Measurements from ENCODE around the gene ZNF611.
"Not testable (repeated sequence)": the region's sequence is repeated elsewhere in the genome, so short reads cannot be mapped to it uniquely, and the experiment has no call there.

Gene ZNF611

DNA sequence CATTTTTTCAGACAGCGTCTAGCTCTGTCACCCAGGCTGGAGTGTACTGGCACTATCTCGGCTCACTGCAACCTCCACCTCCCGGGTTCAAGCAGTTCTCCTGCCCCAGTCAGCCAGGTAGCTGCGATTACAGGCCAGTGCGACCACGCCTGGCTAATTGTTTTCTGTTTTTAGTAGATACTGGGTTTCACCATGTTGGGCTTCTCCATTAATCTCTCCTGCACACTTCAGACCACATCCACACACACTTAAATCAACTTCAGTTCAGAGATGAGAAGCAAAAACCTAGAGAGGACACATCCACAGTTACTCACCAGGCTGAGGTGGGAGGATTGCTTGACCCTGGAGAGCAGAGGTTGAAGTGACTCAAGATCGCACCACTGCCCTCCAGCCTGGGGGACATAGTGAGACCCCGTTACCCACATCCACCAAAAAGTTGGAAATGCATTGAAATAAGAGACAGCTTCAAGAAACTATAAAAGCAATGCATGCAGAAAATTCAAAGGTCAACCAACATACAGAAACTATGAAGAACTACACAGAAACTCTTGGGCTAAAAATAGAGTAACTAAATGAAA is 42.3 kb downstream of the ZNF611 start:
- Histone ChIP-seq H3K27me3 (ENCODE audit: control insufficient read depth, insufficient read depth, low read length) (peaks cover 28% of the 10 kb centered on the region), H3K4me1 (ENCODE audit: control insufficient read depth, insufficient read depth, low read length) (no peaks in the 10 kb centered on the region), H3K9ac (ENCODE audit: low read depth, low read length) (no peak overlapping the region), H3K9me3 (ENCODE audit: control insufficient read depth, insufficient read depth, low read length) (no peaks in the 10 kb centered on the region), H3K36me3 (ENCODE audit: control insufficient read depth, insufficient read depth, low read length) (no peaks in the 10 kb centered on the region), H3K27ac (ENCODE audit: low read depth, low read length) (no peak overlapping the region), H3K4me3 (ENCODE audit: low read depth, low read length) (no peak overlapping the region)

DNA sequence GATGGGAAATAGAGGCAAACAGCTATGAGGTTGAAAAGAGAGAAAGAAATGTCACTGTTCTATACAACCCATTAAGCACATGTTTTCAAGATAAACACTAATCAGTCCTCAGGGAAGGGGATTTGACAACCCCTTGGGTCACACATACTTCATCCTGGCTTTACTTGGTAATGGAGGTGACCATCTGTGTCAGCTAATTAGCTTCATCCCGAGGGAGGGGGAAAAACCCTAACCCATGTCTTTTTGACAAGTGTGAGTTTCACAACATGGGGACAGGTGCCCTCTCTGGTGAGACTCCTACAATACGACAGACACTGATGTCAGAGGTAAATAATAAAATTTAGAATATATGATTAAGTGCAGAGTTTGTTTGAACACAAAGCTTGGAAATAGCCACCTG is 43.1 kb downstream of the ZNF611 start:
- Histone ChIP-seq H3K27me3 (ENCODE audit: control insufficient read depth, insufficient read depth, low read length) (peaks cover 28% of the 10 kb centered on the region), H3K9ac (ENCODE audit: low read depth, low read length) (no peak overlapping the region)

DNA sequence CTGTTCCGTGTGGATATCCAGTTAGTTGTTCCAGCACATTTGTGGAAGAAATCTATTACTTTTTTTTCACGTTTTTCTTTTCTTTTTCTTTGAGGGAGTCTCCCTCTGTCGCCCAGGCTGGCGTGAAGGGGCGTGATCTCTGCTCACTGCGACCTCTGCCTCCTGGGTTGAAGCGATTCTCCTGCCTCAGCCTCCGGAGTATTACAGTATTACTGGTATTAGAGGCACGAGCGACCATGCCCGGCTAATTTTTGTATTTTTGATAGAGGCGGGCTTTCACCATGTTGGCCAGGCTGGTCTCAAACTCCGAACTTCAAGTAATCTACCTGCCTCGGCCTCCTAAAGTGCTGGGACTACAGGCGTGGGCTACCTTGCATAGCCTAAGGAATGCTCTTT is 43.6 kb downstream of the ZNF611 start:
- peak overlapping the region; percentile 93 for H3K27ac ChIP-seq (ENCODE audit: low read depth, low read length)
- no peaks in the 10 kb centered on the region for H3K36me3 ChIP-seq (ENCODE audit: control insufficient read depth, insufficient read depth, low read length)
- peaks cover 28% of the 10 kb centered on the region for H3K27me3 ChIP-seq (ENCODE audit: control insufficient read depth, insufficient read depth, low read length)
- no peaks in the 10 kb centered on the region for H3K4me1 ChIP-seq (ENCODE audit: control insufficient read depth, insufficient read depth, low read length)
- no peak overlapping the region for H3K9ac ChIP-seq (ENCODE audit: low read depth, low read length)
- H3K9me3 ChIP-seq (ENCODE audit: control insufficient read depth, insufficient read depth, low read length): no peaks in the 10 kb centered on the region
- peak overlapping the region; percentile 98 for H3K4me3 ChIP-seq (ENCODE audit: low read depth, low read length)

More for the DNA sequence above, 43.1 kb downstream of the ZNF611 start:
- H3K9me3 ChIP-seq (ENCODE audit: control insufficient read depth, insufficient read depth, low read length): no peaks in the 10 kb centered on the region
- H3K36me3 ChIP-seq (ENCODE audit: control insufficient read depth, insufficient read depth, low read length): no peaks in the 10 kb centered on the region
- H3K4me3 ChIP-seq (ENCODE audit: low read depth, low read length): no peak overlapping the region
- no peak overlapping the region for H3K27ac ChIP-seq (ENCODE audit: low read depth, low read length)
- no peaks in the 10 kb centered on the region for H3K4me1 ChIP-seq (ENCODE audit: control insufficient read depth, insufficient read depth, low read length)

DNA sequence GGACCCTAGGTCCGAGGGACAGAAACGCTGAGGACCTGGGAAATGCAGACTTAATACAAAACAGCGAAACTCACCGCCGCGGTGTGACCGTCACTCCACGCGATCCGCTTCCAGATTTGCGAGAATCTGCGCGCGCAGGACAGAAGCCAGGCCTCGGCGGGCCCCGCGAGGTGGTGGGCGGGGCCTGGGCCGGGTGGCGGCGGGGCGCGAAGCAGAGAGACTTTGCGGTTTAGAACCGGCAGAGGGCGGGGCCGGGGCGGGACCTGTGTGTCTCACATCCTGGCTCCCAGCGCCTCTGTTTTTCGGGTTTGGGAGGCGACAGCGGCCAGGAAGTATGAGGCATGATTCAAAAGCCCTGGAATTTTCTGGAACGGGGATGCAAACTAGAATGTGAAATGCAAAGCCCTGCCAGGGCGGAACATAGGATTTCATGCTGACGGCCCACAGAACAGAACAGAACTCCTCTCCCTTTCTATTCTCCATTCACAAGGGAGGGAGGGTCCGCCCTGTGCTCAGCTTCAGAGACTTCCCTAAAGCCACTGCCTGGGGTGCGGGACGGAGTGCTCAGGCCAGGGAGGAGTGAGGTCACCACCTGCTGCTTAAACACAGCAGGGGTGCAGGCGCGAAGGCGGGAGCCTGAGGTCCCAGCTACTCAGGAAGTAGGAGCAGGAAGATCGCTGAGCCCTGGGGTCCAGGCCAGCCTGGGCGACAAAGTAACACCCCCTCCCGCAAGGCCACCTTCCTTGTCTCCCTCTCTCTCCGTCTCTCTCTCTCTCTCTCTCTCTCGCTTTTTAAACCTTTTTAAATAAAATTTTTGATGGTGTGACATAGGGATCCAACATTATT is 44.3 kb downstream of the ZNF611 start:
- peaks cover 28% of the 10 kb centered on the region for H3K27me3 ChIP-seq (ENCODE audit: control insufficient read depth, insufficient read depth, low read length)
- H3K9me3 ChIP-seq (ENCODE audit: control insufficient read depth, insufficient read depth, low read length): no peaks in the 10 kb centered on the region
- peak overlapping the region; percentile 73 for H3K9ac ChIP-seq (ENCODE audit: low read depth, low read length)
- peak overlapping the region; percentile 93 for H3K27ac ChIP-seq (ENCODE audit: low read depth, low read length)
- peak overlapping the region; percentile 98 for H3K4me3 ChIP-seq (ENCODE audit: low read depth, low read length)
- H3K36me3 ChIP-seq (ENCODE audit: control insufficient read depth, insufficient read depth, low read length): no peaks in the 10 kb centered on the region
- H3K4me1 ChIP-seq (ENCODE audit: control insufficient read depth, insufficient read depth, low read length): no peaks in the 10 kb centered on the region

DNA sequence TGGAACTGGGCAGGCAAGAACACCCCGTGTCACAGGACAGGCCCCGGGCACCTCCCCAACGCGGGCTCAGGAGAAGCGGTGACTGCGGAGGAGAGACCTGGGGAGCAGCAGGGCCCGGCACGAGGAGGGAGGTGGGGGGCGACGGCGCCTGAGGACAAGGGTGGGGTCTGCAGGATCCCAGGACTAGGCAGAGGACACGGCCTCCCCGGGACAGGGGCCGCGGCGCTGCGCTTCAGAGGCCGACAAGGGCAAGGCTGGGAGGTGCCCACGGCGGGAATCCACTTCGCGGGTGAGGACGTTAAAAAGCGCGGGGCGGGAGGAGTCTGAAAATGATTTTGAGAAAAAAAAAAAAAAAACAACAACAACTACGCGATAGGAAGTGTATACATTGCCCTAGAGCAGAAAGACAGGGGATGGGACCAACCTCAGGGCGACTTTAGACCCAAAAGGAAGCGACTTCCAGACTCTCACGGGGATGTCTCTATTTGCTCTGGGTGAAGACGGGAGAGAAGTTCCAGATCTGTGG is 44.9 kb downstream of the ZNF611 start:
- peaks cover 28% of the 10 kb centered on the region for H3K27me3 ChIP-seq (ENCODE audit: control insufficient read depth, insufficient read depth, low read length)
- no peaks in the 10 kb centered on the region for H3K4me1 ChIP-seq (ENCODE audit: control insufficient read depth, insufficient read depth, low read length)
- peak overlapping the region; percentile 98 for H3K4me3 ChIP-seq (ENCODE audit: low read depth, low read length)
- peak overlapping the region; percentile 73 for H3K9ac ChIP-seq (ENCODE audit: low read depth, low read length)
- H3K9me3 ChIP-seq (ENCODE audit: control insufficient read depth, insufficient read depth, low read length): no peaks in the 10 kb centered on the region
- no peaks in the 10 kb centered on the region for H3K36me3 ChIP-seq (ENCODE audit: control insufficient read depth, insufficient read depth, low read length)
- peak overlapping the region; percentile 93 for H3K27ac ChIP-seq (ENCODE audit: low read depth, low read length)

DNA sequence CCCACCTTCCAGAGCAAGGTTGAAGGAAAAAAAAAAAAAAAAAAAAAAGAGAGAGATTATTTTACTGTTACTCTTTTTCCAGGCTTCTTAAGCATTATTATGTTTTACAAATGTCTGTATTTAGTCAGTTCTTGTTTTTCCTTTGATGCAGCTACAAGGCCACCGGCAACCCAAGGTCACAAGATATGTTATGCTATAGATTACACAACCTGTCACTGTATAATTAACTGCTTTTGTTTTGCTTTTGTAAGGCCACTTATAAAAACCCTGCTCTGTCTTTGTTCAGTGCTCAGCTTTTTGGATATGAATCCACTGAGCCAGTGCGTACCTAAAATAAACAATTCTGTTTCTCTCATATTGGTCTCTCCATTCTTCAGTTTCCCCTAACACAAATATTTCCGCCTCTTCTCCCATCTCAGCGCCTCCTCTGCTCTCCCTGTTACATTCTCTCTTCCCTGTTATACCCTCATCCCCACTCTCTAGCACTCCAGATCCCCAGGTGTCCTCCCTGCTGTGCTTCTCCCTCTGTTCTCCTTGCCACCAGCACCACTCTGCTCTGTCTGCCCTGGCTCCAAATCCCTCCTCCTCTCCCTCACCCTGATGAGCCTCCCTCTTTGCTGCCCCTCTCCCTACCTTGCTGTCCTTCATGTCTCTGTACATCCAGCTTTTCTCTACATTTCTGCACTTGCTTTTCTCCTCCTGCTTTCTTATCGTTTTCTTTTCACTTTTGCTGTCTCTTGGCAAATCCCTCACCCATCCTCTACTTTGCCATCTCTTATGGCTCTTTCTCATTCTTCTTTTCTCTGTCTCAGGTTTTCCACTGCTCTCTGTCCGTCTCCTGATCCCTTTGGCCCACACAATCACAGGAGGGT is 45.7 kb downstream of the ZNF611 start:
- not testable (repeated sequence) for H3K4me1 ChIP-seq (ENCODE audit: control insufficient read depth, insufficient read depth, low read length); H3K9ac ChIP-seq (ENCODE audit: low read depth, low read length); H3K9me3 ChIP-seq (ENCODE audit: control insufficient read depth, insufficient read depth, low read length); H3K36me3 ChIP-seq (ENCODE audit: control insufficient read depth, insufficient read depth, low read length)
- peaks cover 28% of the 10 kb centered on the region for H3K27me3 ChIP-seq (ENCODE audit: control insufficient read depth, insufficient read depth, low read length)
- H3K27ac ChIP-seq (ENCODE audit: low read depth, low read length): peak overlapping the region; percentile 93
- H3K4me3 ChIP-seq (ENCODE audit: low read depth, low read length): peak overlapping the region; percentile 98

DNA sequence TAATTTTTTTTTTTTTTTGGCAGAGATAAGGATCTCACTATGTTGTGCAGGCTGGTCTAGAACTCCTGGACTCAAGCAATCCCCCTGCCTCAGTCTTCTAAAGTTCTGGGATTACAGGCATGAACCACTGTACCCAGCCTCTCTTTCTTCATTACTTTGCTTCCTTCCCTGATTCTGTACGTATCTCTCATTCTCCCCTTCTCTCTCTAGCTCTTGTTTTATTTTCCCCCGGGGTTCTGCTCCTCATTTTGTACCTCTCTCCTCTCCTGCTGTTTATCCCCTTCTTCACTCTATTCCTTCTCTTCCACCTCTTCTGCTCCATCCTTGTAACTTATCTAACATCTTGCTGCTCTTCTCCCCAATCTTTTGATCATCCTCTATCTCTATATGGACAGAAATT is 46.5 kb downstream of the ZNF611 start:
- no peaks in the 10 kb centered on the region for H3K9me3 ChIP-seq (ENCODE audit: control insufficient read depth, insufficient read depth, low read length)
- no peak overlapping the region for H3K9ac ChIP-seq (ENCODE audit: low read depth, low read length)
- no peaks in the 10 kb centered on the region for H3K36me3 ChIP-seq (ENCODE audit: control insufficient read depth, insufficient read depth, low read length)
- H3K4me1 ChIP-seq (ENCODE audit: control insufficient read depth, insufficient read depth, low read length): no peaks in the 10 kb centered on the region
- H3K4me3 ChIP-seq (ENCODE audit: low read depth, low read length): no peak overlapping the region
- peaks cover 28% of the 10 kb centered on the region for H3K27me3 ChIP-seq (ENCODE audit: control insufficient read depth, insufficient read depth, low read length)
- H3K27ac ChIP-seq (ENCODE audit: low read depth, low read length): no peak overlapping the region

DNA sequence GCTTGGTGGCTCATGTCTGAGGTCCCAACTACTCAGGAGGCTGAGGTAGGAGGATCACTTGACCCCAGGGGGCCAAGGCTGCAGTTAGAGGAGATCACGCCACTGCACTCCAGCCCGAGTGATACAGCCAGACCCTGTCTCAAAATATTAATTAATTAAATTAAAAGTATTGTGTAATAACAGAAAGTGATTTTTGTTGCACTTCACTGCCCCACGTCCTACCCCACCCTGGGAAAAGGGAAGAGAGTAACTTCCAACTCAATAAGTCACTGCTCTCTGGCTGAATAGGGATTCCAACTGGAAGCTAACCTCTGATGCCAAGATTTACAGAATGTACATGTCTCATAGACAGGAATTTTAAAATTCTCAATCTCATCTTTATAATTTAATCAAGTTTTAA is 47.2 kb downstream of the ZNF611 start:
- Histone ChIP-seq H3K9ac (ENCODE audit: low read depth, low read length) (no peak overlapping the region), H3K27ac (ENCODE audit: low read depth, low read length) (no peak overlapping the region), H3K27me3 (ENCODE audit: control insufficient read depth, insufficient read depth, low read length) (peaks cover 28% of the 10 kb centered on the region), H3K9me3 (ENCODE audit: control insufficient read depth, insufficient read depth, low read length) (no peaks in the 10 kb centered on the region), H3K4me1 (ENCODE audit: control insufficient read depth, insufficient read depth, low read length) (no peaks in the 10 kb centered on the region), H3K36me3 (ENCODE audit: control insufficient read depth, insufficient read depth, low read length) (no peaks in the 10 kb centered on the region), H3K4me3 (ENCODE audit: low read depth, low read length) (no peak overlapping the region)

DNA sequence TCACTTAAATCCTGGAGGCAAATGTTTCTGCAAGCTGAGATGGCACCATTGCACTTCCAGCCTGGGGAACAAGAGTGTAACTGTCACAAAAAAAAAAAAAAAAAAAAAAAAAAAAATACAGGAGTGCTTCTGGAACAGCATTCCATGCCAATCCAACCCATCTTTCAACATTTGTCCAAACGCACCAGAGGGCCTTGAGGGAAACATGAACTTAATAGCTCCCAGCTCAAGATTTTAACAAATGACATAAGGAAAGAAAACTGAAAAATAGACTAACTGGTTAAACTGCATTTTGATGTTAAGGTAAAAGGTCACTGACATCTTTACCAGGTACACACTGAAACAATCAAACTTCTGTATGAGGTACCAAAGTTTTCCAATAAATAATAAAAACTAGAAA is 49.0 kb downstream of the ZNF611 start:
- Histone ChIP-seq H3K27ac (ENCODE audit: low read depth, low read length) (no peak overlapping the region), H3K4me3 (ENCODE audit: low read depth, low read length) (no peak overlapping the region), H3K36me3 (ENCODE audit: control insufficient read depth, insufficient read depth, low read length) (no peaks in the 10 kb centered on the region), H3K27me3 (ENCODE audit: control insufficient read depth, insufficient read depth, low read length) (peaks cover 18% of the 10 kb centered on the region), H3K9me3 (ENCODE audit: control insufficient read depth, insufficient read depth, low read length) (no peaks in the 10 kb centered on the region), H3K9ac (ENCODE audit: low read depth, low read length) (no peak overlapping the region), H3K4me1 (ENCODE audit: control insufficient read depth, insufficient read depth, low read length) (no peaks in the 10 kb centered on the region)

DNA sequence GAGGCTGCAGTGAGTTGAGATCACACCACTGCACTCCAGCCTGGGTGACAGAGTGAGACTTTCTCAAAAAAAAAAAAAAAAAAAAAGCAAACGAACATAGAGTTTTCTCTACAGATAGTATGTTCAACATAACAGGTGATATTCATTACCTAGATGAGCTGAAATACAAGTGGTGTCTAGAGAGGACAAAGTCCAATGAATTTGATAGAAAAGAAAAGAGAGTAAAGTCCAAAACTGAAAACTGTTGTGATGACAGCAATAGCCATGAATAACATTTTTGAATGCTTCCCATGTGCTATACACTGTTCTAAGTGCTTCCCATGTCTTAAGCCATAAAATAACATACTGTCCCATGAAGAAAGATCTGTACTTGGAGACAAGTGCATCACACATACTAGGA is 53.6 kb downstream of the ZNF611 start:
- H3K9me3 ChIP-seq (ENCODE audit: control insufficient read depth, insufficient read depth, low read length); H3K9ac ChIP-seq (ENCODE audit: low read depth, low read length); H3K4me3 ChIP-seq (ENCODE audit: low read depth, low read length); H3K27ac ChIP-seq (ENCODE audit: low read depth, low read length); H3K27me3 ChIP-seq (ENCODE audit: control insufficient read depth, insufficient read depth, low read length); H3K4me1 ChIP-seq (ENCODE audit: control insufficient read depth, insufficient read depth, low read length); H3K36me3 ChIP-seq (ENCODE audit: control insufficient read depth, insufficient read depth, low read length): not testable (repeated sequence)
